ENCODE data around the gene LINS1. TPM values are rescaled to one million over a fixed set of nuclear protein-coding genes. Genes with fewer than 3 reads are reported as not detected.

Gene LINS1
- total RNA-seq, 1 experiment from 2014 or later = 13.6 TPM

DNA sequence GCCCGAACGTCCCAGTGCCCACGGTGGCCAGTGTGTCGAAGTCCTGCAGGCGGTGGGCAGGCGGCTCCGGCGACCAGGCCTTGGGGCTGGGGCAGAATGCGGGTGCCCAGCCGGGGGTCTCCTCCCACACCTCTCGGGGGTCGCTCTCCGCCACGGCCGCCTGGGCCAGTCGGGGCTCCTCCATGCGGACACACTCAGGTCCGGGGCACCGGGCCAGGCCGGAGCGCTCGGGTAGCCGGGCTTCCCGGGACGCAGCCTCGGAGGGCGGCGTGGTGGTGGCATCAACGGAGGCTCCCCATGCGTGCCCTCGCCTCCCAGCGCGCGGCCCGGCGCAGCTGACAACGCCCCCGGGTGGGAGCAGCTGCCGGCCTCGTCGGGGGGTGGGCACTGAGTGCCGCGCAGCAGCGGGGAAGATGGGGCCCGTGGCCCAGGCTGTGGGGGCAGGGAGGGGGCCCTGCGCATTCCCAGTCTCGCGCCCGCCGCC lies 43.2 kb downstream of the LINS1 start:
- Histone ChIP-seq H3K27me3 (ENCODE audit: control insufficient read depth, insufficient read depth, low read length) (no peaks in the 10 kb centered on the region), H3K36me3 (ENCODE audit: control insufficient read depth, insufficient read depth, low read length) (no peaks in the 10 kb centered on the region), H3K27ac (ENCODE audit: low read length) (no peak overlapping the region), H3K4me1 (ENCODE audit: control insufficient read depth, insufficient read depth, low read length) (no peaks in the 10 kb centered on the region; the same call in 1 of the 2 replicates), H3K9me3 (ENCODE audit: control insufficient read depth, insufficient read depth, low read depth, low read length) (no peaks in the 10 kb centered on the region), H3K4me3 (ENCODE audit: low read depth in 2 of 2, low read length in 2 of 2) (no peak overlapping the region)
- TF ChIP-seq SIN3A (IDR thresholded peaks at IDR 0.05; ENCODE audit: borderline replicate concordance, insufficient read depth, low read depth, low read length) = no peak
- no peak for TF ChIP-seq POLR2AphosphoS5 (IDR thresholded peaks at IDR 0.05; ENCODE audit: low read depth, low read length)
- TF ChIP-seq, protein P1, sequence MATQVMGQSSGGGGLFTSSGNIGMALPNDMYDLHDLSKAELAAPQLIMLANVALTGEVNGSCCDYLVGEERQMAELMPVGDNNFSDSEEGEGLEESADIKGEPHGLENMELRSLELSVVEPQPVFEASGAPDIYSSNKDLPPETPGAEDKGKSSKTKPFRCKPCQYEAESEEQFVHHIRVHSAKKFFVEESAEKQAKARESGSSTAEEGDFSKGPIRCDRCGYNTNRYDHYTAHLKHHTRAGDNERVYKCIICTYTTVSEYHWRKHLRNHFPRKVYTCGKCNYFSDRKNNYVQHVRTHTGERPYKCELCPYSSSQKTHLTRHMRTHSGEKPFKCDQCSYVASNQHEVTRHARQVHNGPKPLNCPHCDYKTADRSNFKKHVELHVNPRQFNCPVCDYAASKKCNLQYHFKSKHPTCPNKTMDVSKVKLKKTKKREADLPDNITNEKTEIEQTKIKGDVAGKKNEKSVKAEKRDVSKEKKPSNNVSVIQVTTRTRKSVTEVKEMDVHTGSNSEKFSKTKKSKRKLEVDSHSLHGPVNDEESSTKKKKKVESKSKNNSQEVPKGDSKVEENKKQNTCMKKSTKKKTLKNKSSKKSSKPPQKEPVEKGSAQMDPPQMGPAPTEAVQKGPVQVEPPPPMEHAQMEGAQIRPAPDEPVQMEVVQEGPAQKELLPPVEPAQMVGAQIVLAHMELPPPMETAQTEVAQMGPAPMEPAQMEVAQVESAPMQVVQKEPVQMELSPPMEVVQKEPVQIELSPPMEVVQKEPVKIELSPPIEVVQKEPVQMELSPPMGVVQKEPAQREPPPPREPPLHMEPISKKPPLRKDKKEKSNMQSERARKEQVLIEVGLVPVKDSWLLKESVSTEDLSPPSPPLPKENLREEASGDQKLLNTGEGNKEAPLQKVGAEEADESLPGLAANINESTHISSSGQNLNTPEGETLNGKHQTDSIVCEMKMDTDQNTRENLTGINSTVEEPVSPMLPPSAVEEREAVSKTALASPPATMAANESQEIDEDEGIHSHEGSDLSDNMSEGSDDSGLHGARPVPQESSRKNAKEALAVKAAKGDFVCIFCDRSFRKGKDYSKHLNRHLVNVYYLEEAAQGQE (IDR thresholded peaks at IDR 0.05; ENCODE audit: insufficient read depth in 1 of 2, low read depth in 2 of 2, low read length in 1 of 2) = no peak
- TF ChIP-seq, protein P2, sequence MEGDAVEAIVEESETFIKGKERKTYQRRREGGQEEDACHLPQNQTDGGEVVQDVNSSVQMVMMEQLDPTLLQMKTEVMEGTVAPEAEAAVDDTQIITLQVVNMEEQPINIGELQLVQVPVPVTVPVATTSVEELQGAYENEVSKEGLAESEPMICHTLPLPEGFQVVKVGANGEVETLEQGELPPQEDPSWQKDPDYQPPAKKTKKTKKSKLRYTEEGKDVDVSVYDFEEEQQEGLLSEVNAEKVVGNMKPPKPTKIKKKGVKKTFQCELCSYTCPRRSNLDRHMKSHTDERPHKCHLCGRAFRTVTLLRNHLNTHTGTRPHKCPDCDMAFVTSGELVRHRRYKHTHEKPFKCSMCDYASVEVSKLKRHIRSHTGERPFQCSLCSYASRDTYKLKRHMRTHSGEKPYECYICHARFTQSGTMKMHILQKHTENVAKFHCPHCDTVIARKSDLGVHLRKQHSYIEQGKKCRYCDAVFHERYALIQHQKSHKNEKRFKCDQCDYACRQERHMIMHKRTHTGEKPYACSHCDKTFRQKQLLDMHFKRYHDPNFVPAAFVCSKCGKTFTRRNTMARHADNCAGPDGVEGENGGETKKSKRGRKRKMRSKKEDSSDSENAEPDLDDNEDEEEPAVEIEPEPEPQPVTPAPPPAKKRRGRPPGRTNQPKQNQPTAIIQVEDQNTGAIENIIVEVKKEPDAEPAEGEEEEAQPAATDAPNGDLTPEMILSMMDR (IDR thresholded peaks at IDR 0.05) = no peak
- no peak for TF ChIP-seq TCF7L2 (IDR thresholded peaks at IDR 0.05; ENCODE audit: low read depth, low read length)
- no peak for ATAC-seq
- CTCF ChIA-PET = no interaction called here
- intact Hi-C loops (cut with micrococcal nuclease; ENCODE audit: unreplicated experiment) (no loop called here), in situ Hi-C loops (cut with HindIII; ENCODE audit: low pct_unique_long_range_greater_than_20kb, low sequenced_read_pairs) (no loop called here)
- DNase-seq (ENCODE audit: low read depth, low spot score) = no peak
- no TSS peak for BruUV-seq (replicated peaks)
- POLR2A ChIA-PET = no interaction called here

DNA sequence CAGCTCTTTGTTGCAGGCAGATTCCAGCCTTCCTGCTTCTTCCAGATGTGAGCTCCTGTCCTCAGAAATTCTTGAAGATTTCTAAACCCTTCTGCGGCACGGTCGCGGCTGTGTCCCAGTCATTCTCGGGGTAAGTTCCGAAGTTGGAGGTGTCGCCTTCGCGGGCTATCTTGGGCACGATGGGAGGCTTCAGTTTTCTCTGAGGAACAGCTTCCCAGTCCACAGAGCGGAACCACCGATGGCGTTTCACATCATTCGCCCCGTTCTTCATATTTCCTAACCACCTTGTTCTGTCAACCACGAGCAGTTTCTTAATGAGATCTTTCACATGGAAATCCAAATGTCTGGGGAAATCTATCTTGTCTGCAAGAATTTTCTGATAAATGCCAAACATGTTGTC lies 48.5 kb downstream of the LINS1 start:
- Histone ChIP-seq H3K4me1 (ENCODE audit: control insufficient read depth, insufficient read depth, low read length) (no peaks in the 10 kb centered on the region), H3K9me3 (ENCODE audit: control insufficient read depth, insufficient read depth, low read depth, low read length) (0 out of 2 replicates have a peak, but pooled peaks cover 2% of the 10 kb centered on the region), H3K36me3 (ENCODE audit: control insufficient read depth, insufficient read depth, low read length) (no peaks in the 10 kb centered on the region), H3K27me3 (ENCODE audit: control insufficient read depth, insufficient read depth, low read length) (no peaks in the 10 kb centered on the region), H3K27ac (ENCODE audit: low read length) (no peak overlapping the region), H3K4me3 (ENCODE audit: low read depth in 2 of 2, low read length in 2 of 2) (no peak overlapping the region)
- DNase-seq (ENCODE audit: low read depth, low spot score) = no peak
- no TSS peak for BruUV-seq (replicated peaks)
- CTCF ChIA-PET = no interaction called here
- ATAC-seq = no peak
- in situ Hi-C loops (cut with HindIII; ENCODE audit: low pct_unique_long_range_greater_than_20kb, low sequenced_read_pairs) = no loop called here
- POLR2A ChIA-PET = no interaction called here
- TF ChIP-seq, protein P2 (IDR thresholded peaks at IDR 0.05) = no peak
- TF ChIP-seq, protein P1 (IDR thresholded peaks at IDR 0.05; ENCODE audit: insufficient read depth in 1 of 2, low read depth in 2 of 2, low read length in 1 of 2) = no peak
- TF ChIP-seq TCF7L2 (IDR thresholded peaks at IDR 0.05; ENCODE audit: low read depth, low read length) = no peak
- TF ChIP-seq SIN3A (IDR thresholded peaks at IDR 0.05; ENCODE audit: borderline replicate concordance, insufficient read depth, low read depth, low read length) = no peak
- no peak for TF ChIP-seq POLR2AphosphoS5 (IDR thresholded peaks at IDR 0.05; ENCODE audit: low read depth, low read length)
- intact Hi-C loops (cut with micrococcal nuclease; ENCODE audit: unreplicated experiment) = no loop called here
